Loucy (cell line): ENCODE data around the gene MAP3K13.

Source experiments
- EZH2phosphoT487 ChIP-seq: fragments of 200-600 bp; IDR thresholded peaks from 2 replicates; pipeline ENCODE4 v1.6.1; 2018; ENCODE audit warnings: antibody characterized with exemption, mild to moderate bottlenecking, moderate library complexity, borderline replicate concordance
- TF ChIP-seq, protein P1 (sequence below): fragments of 200-600 bp; sonication (generic); conservative IDR thresholded peaks from 2 replicates; pipeline ENCODE4 v1.5.1; 2014; ENCODE audit warnings: mild to moderate bottlenecking, antibody characterized with exemption, low read length

DNA sequence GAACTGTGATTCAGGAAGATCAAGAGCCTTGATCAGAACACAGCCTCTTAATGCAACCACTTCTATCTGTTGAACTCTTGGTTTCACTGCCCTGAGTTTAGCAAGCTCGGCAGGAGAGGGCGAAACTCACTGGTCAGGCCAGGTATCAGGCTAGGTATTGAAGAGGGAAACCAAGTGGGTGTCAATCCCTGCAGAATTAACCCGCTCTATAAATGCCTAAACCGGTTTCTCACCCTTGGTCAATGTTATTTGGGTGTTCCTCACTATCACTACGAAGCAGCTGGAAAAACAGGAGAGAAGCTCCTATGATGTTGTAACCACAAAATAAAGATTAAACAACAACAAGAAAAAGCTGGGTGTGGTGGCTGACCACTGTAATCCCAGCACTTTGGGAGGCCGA lies 165.6 kb downstream of the MAP3K13 start:
- TF ChIP-seq, protein P1, sequence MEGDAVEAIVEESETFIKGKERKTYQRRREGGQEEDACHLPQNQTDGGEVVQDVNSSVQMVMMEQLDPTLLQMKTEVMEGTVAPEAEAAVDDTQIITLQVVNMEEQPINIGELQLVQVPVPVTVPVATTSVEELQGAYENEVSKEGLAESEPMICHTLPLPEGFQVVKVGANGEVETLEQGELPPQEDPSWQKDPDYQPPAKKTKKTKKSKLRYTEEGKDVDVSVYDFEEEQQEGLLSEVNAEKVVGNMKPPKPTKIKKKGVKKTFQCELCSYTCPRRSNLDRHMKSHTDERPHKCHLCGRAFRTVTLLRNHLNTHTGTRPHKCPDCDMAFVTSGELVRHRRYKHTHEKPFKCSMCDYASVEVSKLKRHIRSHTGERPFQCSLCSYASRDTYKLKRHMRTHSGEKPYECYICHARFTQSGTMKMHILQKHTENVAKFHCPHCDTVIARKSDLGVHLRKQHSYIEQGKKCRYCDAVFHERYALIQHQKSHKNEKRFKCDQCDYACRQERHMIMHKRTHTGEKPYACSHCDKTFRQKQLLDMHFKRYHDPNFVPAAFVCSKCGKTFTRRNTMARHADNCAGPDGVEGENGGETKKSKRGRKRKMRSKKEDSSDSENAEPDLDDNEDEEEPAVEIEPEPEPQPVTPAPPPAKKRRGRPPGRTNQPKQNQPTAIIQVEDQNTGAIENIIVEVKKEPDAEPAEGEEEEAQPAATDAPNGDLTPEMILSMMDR, result no peak
- TF ChIP-seq EZH2phosphoT487, result no peak
